Left ventricle myocardium inferior (tissue), 1 donor: Measurements from ENCODE around the gene INPP4A. TPM values are rescaled to one million over a fixed set of nuclear protein-coding genes. Genes with fewer than 3 reads are reported as not detected.

Experiments used
- DNase-seq: peaks from one replicate; pipeline ENCODE4 v3.0.0-alpha.2; 2020
- H3K27ac ChIP-seq: fragments of 200-600 bp; replicated peaks from 2 replicates; pipeline ENCODE4 v1.8.0; 2021
- H3K27me3 ChIP-seq: fragments of 200-600 bp; 2 replicates; pipeline ENCODE4 v1.8.0; 2021; ENCODE audit warnings: low read depth
- H3K36me3 ChIP-seq: fragments of 200-600 bp; 2 replicates; pipeline ENCODE4 v1.8.0; 2021
- H3K4me1 ChIP-seq: fragments of 200-600 bp; 2 replicates; pipeline ENCODE4 v1.8.0; 2021
- H3K4me3 ChIP-seq: fragments of 200-600 bp; 2 replicates; pipeline ENCODE4 v1.8.0; 2021; ENCODE audit warnings: mild to moderate bottlenecking, moderate library complexity
- H3K9me3 ChIP-seq: fragments of 200-600 bp; replicated peaks from 2 replicates; pipeline ENCODE4 v1.8.0; 2021
- CTCF ChIP-seq: fragments of 200-600 bp; IDR thresholded peaks from 2 replicates; pipeline ENCODE4 v1.8.0; 2021; ENCODE audit warnings: antibody characterized with exemption, mild to moderate bottlenecking, borderline replicate concordance
- intact Hi-C: fragments of 100-400 bp; cut with micrococcal nuclease; formaldehyde crosslinking; loops from one replicate; pipeline ENCODE4 v1.11.0; 2022
- total RNA-seq: library from RNA; stranded (reverse); fragmentation: NEBNext Ultra II Directional; extraction: Animal tissue kit (Norgen Biotek cat#: 25700); gene quantifications from one replicate; pipeline ENCODE4 v1.2.1, GENCODE V29; 2021
- donor health status: DM: no; HTN: yes; CAD: no; lungs with severe emphysema.

Gene INPP4A
- total RNA-seq, 1 donor from 2014 or later, result 20.8 TPM

- peak; percentile 48 for DNase-seq
- no peak for TF ChIP-seq CTCF
- Histone ChIP-seq H3K36me3 (peaks cover 36% of the 10 kb centered on the region), H3K4me1 (no peaks in the 10 kb centered on the region), H3K27ac (no peak overlapping the region), H3K9me3 (no peaks in the 10 kb centered on the region), H3K4me3 (no peak overlapping the region), H3K27me3 (no peaks in the 10 kb centered on the region)
- intact Hi-C loops, result no loop called here
Measured at GRCh38 chr2:98623657-98624056, 179.0 kb downstream of the INPP4A start.

- no peak for TF ChIP-seq CTCF
- intact Hi-C loops, result no loop called here
- peaks cover 66% of the 10 kb centered on the region for H3K36me3 ChIP-seq
- DNase-seq, result no peak
- H3K9me3 ChIP-seq, result no peaks in the 10 kb centered on the region
- no peaks in the 10 kb centered on the region for H3K27me3 ChIP-seq
- no peaks in the 10 kb centered on the region for H3K4me1 ChIP-seq
- no peak overlapping the region for H3K27ac ChIP-seq
- H3K4me3 ChIP-seq, result no peak overlapping the region
Measured at GRCh38 chr2:98632351-98632750, 187.7 kb downstream of the INPP4A start.

GRCh38 chr2:98634406-98635092 is 189.9 kb downstream of the INPP4A start:
- peaks cover 81% of the 10 kb centered on the region for H3K36me3 ChIP-seq
- DNase-seq, result no peak
- no peak for TF ChIP-seq CTCF
- intact Hi-C loops, result no loop called here
- H3K27ac ChIP-seq, result no peak overlapping the region
- no peaks in the 10 kb centered on the region for H3K9me3 ChIP-seq
- H3K4me1 ChIP-seq, result no peaks in the 10 kb centered on the region
- no peaks in the 10 kb centered on the region for H3K27me3 ChIP-seq
- H3K4me3 ChIP-seq, result no peak overlapping the region

- H3K4me1 ChIP-seq, result no peaks in the 10 kb centered on the region
- no peaks in the 10 kb centered on the region for H3K9me3 ChIP-seq
- intact Hi-C loops, result no loop called here
- no peak overlapping the region for H3K27ac ChIP-seq
- no peak for TF ChIP-seq CTCF
- no peak overlapping the region for H3K4me3 ChIP-seq
- no peak for DNase-seq
- H3K27me3 ChIP-seq, result no peaks in the 10 kb centered on the region
- peaks cover 70% of the 10 kb centered on the region for H3K36me3 ChIP-seq
Measured at GRCh38 chr2:98637401-98638147, 192.9 kb downstream of the INPP4A start.

GRCh38 chr2:98643496-98644100 is 198.9 kb downstream of the INPP4A start:
- TF ChIP-seq CTCF, result no peak
- no peaks in the 10 kb centered on the region for H3K27me3 ChIP-seq
- H3K4me1 ChIP-seq, result peaks cover 2% of the 10 kb centered on the region
- peaks cover 57% of the 10 kb centered on the region for H3K36me3 ChIP-seq
- no peak overlapping the region for H3K4me3 ChIP-seq
- H3K27ac ChIP-seq, result no peak overlapping the region
- no peaks in the 10 kb centered on the region for H3K9me3 ChIP-seq
- no peak for DNase-seq
- intact Hi-C loops, result no loop called here

Other genes with a start within 250 kb of the INPP4A start
- not detected for gene CNGA3, start 98.4 kb upstream of the INPP4A start, total RNA-seq
- 33.3 TPM for gene COA5, start 163.7 kb downstream of the INPP4A start, total RNA-seq
- gene UNC50, start 163.7 kb downstream of the INPP4A start, total RNA-seq, result 32.0 TPM